Ishikawa (cell line): Measurements from ENCODE around the gene GLYATL3.

Experiments used
- CREB1 ChIP-seq: IDR thresholded peaks from 2 replicates; pipeline ENCODE4 v1.6.1; 2012; ENCODE audit warnings: low read depth
- USF1 ChIP-seq: IDR thresholded peaks from 2 replicates; pipeline ENCODE4 v1.6.1; 2012

- TF ChIP-seq USF1 (no peak), CREB1 (no peak)
Measured at GRCh38 chr6:49497304-49497703, 2.4 kb upstream of the GLYATL3 start.
